ENCODE results near the gene TLR4. TPM values are rescaled to one million over a fixed set of nuclear protein-coding genes. Genes with fewer than 3 reads are reported as not detected.

The TLR4 gene
- total and polyA plus RNA-seq, 4 donors = 4.5 to 41.6 (median 25.9) TPM

GRCh38 chr9:117734523-117735314, 30.5 kb downstream of the TLR4 start:
- H3K9ac ChIP-seq (ENCODE audit: insufficient read depth in 1 of 2, low read length in 2 of 2) = no peak overlapping the region
- H3K27me3 ChIP-seq (ENCODE audit: control insufficient read depth in 3 of 3, insufficient read depth in 3 of 3, low read length in 2 of 3) = no peaks in the 10 kb centered on the region
- H3K36me3 ChIP-seq (ENCODE audit: control insufficient read depth in 4 of 4, insufficient read depth in 4 of 4, low read length in 4 of 4) = no peaks in the 10 kb centered on the region

GRCh38 chr9:117737721-117738226, 33.6 kb downstream of the TLR4 start:
- no peak overlapping the region for H3K9ac ChIP-seq (ENCODE audit: insufficient read depth in 1 of 2, low read length in 2 of 2)

More at GRCh38 chr9:117734523-117735314, 30.5 kb downstream of the TLR4 start:
- Histone ChIP-seq H3K4me3 (no peak overlapping the region), H3K4me1 (ENCODE audit: control insufficient read depth in 5 of 5, insufficient read depth in 5 of 5, low read length in 5 of 5) (no peaks in the 10 kb centered on the region), H3K9me3 (ENCODE audit: control insufficient read depth in 4 of 4, insufficient read depth in 3 of 4, low read length in 3 of 4) (no peaks in the 10 kb centered on the region), H3K27ac (ENCODE audit: low read depth in 1 of 2, low read length in 1 of 2) (no peak overlapping the region)
- no peak for DNase-seq
- 79 to 89% methylated on average over 2 of the region's 2 CpGs for WGBS, 2 donors
- no peak for TF ChIP-seq CTCF (IDR thresholded peaks at IDR 0.05; ENCODE audit: control extremely low read depth, extremely low read depth)
- no peak for ATAC-seq (ENCODE audit: insufficient read depth, low FRiP score)

GRCh38 chr9:117739206-117739605, 35.0 kb downstream of the TLR4 start:
- DNase-seq (no peak), ATAC-seq (ENCODE audit: insufficient read depth, low FRiP score) (no peak)
- H3K9ac ChIP-seq (ENCODE audit: insufficient read depth in 1 of 2, low read length in 2 of 2) = no peak overlapping the region
- H3K9me3 ChIP-seq (ENCODE audit: control insufficient read depth in 4 of 4, insufficient read depth in 3 of 4, low read length in 3 of 4) = no peaks in the 10 kb centered on the region
- no peak for TF ChIP-seq CTCF (IDR thresholded peaks at IDR 0.05; ENCODE audit: control extremely low read depth, extremely low read depth)
- H3K27me3 ChIP-seq (ENCODE audit: control insufficient read depth in 3 of 3, insufficient read depth in 3 of 3, low read length in 2 of 3) = peaks cover 0 to 22% (median 19%) of the 10 kb centered on the region in 3 donors
- H3K27ac ChIP-seq (ENCODE audit: low read depth in 1 of 2, low read length in 1 of 2) = no peak overlapping the region
- H3K36me3 ChIP-seq (ENCODE audit: control insufficient read depth in 4 of 4, insufficient read depth in 4 of 4, low read length in 4 of 4) = no peaks in the 10 kb centered on the region
- no peak overlapping the region for H3K4me3 ChIP-seq
- H3K4me1 ChIP-seq (ENCODE audit: control insufficient read depth in 5 of 5, insufficient read depth in 5 of 5, low read length in 5 of 5) = no peaks in the 10 kb centered on the region
- 85 to 89% methylated on average over 10 of the region's 10 CpGs for WGBS, 2 donors

More at GRCh38 chr9:117737721-117738226, 33.6 kb downstream of the TLR4 start:
- no peak for ATAC-seq (ENCODE audit: insufficient read depth, low FRiP score)
- DNase-seq = no peak
- Histone ChIP-seq H3K9me3 (ENCODE audit: control insufficient read depth in 4 of 4, insufficient read depth in 3 of 4, low read length in 3 of 4) (no peaks in the 10 kb centered on the region), H3K4me3 (no peak overlapping the region), H3K36me3 (ENCODE audit: control insufficient read depth in 4 of 4, insufficient read depth in 4 of 4, low read length in 4 of 4) (no peaks in the 10 kb centered on the region), H3K27ac (ENCODE audit: low read depth in 1 of 2, low read length in 1 of 2) (no peak overlapping the region), H3K4me1 (ENCODE audit: control insufficient read depth in 5 of 5, insufficient read depth in 5 of 5, low read length in 5 of 5) (no peaks in the 10 kb centered on the region), H3K27me3 (ENCODE audit: control insufficient read depth in 3 of 3, insufficient read depth in 3 of 3, low read length in 2 of 3) (peaks cover 0 to 10% (median 5%) of the 10 kb centered on the region in 3 donors)
- no peak for TF ChIP-seq CTCF (IDR thresholded peaks at IDR 0.05; ENCODE audit: control extremely low read depth, extremely low read depth)
- 62 to 93% methylated on average over 7 of the region's 7 CpGs for whole genome bisulfite sequencing, 2 donors
